ENCODE measurements around the gene TBC1D20. TPM values are rescaled to one million over a fixed set of nuclear protein-coding genes. Genes with fewer than 3 reads are reported as not detected.

The TBC1D20 gene
- total and polyA plus RNA-seq, 2 of the 4 experiments (the other 2 are of a cell fraction), result 39.1 to 42.8 TPM

GRCh38 chr20:444117-444516 is 18.2 kb downstream of the TBC1D20 start:
- H3K79me1 ChIP-seq (ENCODE audit: low read depth in 1 of 2, low read length in 2 of 2), result peaks cover 28 to 69% of the 10 kb centered on the region in 2 experiments
- no peak overlapping the region for H4K8ac ChIP-seq (ENCODE audit: low read depth in 2 of 2, low read length in 2 of 2)
- peaks cover 50% of the 10 kb centered on the region for H3K36me3 ChIP-seq (ENCODE audit: control insufficient read depth, insufficient read depth, low read length)
- H3K27me3 ChIP-seq (ENCODE audit: control insufficient read depth, insufficient read depth, low read length), result no peaks in the 10 kb centered on the region
- H3K4me3 ChIP-seq (ENCODE audit: insufficient read depth, low read depth, low read length), result no peak overlapping the region
- H2AK9ac ChIP-seq (replicated peaks; ENCODE audit: low read depth, low read length, poor library complexity), result no peak overlapping the region
- H4K91ac ChIP-seq (ENCODE audit: insufficient read depth, low read depth, low read length), result no peak overlapping the region
- no peak overlapping the region for H3K27ac ChIP-seq (ENCODE audit: insufficient read depth, low read length)
- H3K4me2 ChIP-seq (ENCODE audit: low read depth, low read length), result no peak overlapping the region
- ATAC-seq (ENCODE audit: low read depth) (no peak), DNase-seq (no peak)
- no peak overlapping the region for H3K4ac ChIP-seq (ENCODE audit: low read depth, low read length)
- no peak overlapping the region for H3K18ac ChIP-seq (ENCODE audit: low read depth, low read length)
- no peak overlapping the region for H3K56ac ChIP-seq (ENCODE audit: extremely low read depth, insufficient read depth, low read length)
- no peak overlapping the region for H2AFZ ChIP-seq (replicated peaks; ENCODE audit: low read length, poor library complexity)
- no peak overlapping the region for H2BK5ac ChIP-seq (ENCODE audit: low read depth, low read length, poor library complexity, severe bottlenecking)
- dilution Hi-C loops (cut with HindIII; ENCODE audit: low sequenced_read_pairs, unreplicated experiment) (no loop called here), in situ Hi-C loops (cut with MboI; ENCODE audit: low sequenced_read_pairs) (no loop called here), intact Hi-C loops (cut with micrococcal nuclease) (loop anchor here (2.0 kb wide), 1 partner anchor 17 kb away; no protein-coding TSS in a partner anchor)
- ChIA-PET CTCF (no interaction called here), POLR2A (ENCODE audit: unreplicated experiment) (no interaction called here)
- no peak overlapping the region for H2BK20ac ChIP-seq (ENCODE audit: low read depth, low read length)
- no peak overlapping the region for H3K14ac ChIP-seq (replicated peaks; ENCODE audit: low read depth, low read length)
- H4K20me1 ChIP-seq (ENCODE audit: insufficient read depth, low read length), result peaks cover 44% of the 10 kb centered on the region
- TF ChIP-seq, protein P1, sequence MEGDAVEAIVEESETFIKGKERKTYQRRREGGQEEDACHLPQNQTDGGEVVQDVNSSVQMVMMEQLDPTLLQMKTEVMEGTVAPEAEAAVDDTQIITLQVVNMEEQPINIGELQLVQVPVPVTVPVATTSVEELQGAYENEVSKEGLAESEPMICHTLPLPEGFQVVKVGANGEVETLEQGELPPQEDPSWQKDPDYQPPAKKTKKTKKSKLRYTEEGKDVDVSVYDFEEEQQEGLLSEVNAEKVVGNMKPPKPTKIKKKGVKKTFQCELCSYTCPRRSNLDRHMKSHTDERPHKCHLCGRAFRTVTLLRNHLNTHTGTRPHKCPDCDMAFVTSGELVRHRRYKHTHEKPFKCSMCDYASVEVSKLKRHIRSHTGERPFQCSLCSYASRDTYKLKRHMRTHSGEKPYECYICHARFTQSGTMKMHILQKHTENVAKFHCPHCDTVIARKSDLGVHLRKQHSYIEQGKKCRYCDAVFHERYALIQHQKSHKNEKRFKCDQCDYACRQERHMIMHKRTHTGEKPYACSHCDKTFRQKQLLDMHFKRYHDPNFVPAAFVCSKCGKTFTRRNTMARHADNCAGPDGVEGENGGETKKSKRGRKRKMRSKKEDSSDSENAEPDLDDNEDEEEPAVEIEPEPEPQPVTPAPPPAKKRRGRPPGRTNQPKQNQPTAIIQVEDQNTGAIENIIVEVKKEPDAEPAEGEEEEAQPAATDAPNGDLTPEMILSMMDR (conservative IDR thresholded peaks at IDR 0.05; ENCODE audit: low read depth, low read length), result no peak
- no peak for TF ChIP-seq USF2 (IDR thresholded peaks at IDR 0.05; ENCODE audit: low read depth, low read length)
- TF ChIP-seq FOS (IDR thresholded peaks at IDR 0.05; ENCODE audit: low read depth, low read length), result no peak
- no peak for TF ChIP-seq RFX5 (IDR thresholded peaks at IDR 0.05; ENCODE audit: low read depth, low read length)
- no peak for TF ChIP-seq CHD1 (IDR thresholded peaks at IDR 0.05; ENCODE audit: low read depth, low read length)
- no peak for TF ChIP-seq MAZ (IDR thresholded peaks at IDR 0.05; ENCODE audit: borderline replicate concordance, low read depth, low read length)
- TF ChIP-seq RCOR1 (IDR thresholded peaks at IDR 0.05; ENCODE audit: insufficient replicate concordance, low read length), result no peak
- no peak for TF ChIP-seq POLR2A (IDR thresholded peaks at IDR 0.05; ENCODE audit: low read depth, low read length)
- no peak for TF ChIP-seq NFE2L2 (IDR thresholded peaks at IDR 0.05; ENCODE audit: low read depth, low read length)
- TF ChIP-seq SMC3 (IDR thresholded peaks at IDR 0.05; ENCODE audit: low read depth, low read length), result no peak
- no peak overlapping the region for H3K9ac ChIP-seq (ENCODE audit: low read depth, low read length)
- H3K4me1 ChIP-seq (ENCODE audit: control insufficient read depth, insufficient read depth, low read length), result peaks cover 5% of the 10 kb centered on the region
- no TSS peak for BruUV-seq (replicated peaks)
- WGBS, 2 experiments (ENCODE audit: extremely low coverage in 2 of 2, insufficient read length in 1 of 2), result no CpG with 5 or more reads among the region's 3 CpGs
- no peaks in the 10 kb centered on the region for H3K9me3 ChIP-seq (ENCODE audit: control insufficient read depth, insufficient read depth, low read length)
- H2AK5ac ChIP-seq (ENCODE audit: low read depth, low read length), result no peak overlapping the region
- H4K5ac ChIP-seq (ENCODE audit: low read depth, low read length), result no peak overlapping the region
- peaks cover 23% of the 10 kb centered on the region for H3K9me1 ChIP-seq (ENCODE audit: insufficient read depth, low read length)
- H2BK120ac ChIP-seq (ENCODE audit: low read depth, low read length), result no peak overlapping the region
- no peak overlapping the region for H2BK15ac ChIP-seq (ENCODE audit: low read depth, low read length)
- H3K23ac ChIP-seq (ENCODE audit: low read depth, low read length), result no peak overlapping the region

All from IMR-90 (cell line).